GM12878 (cell line): ENCODE data around the gene PARPBP.

Source experiments
- EP300 ChIP-seq, 2 experiments: fragments of 150-350 bp in 1 of 2; IDR thresholded peaks; 2 replicates each; pipeline ENCODE4 v1.6.1; 2011 to 2012; ENCODE audit warnings: low read depth in 2 of 2, low read length in 2 of 2, borderline replicate concordance in 1 of 2, improper control_type of control experiment in 1 of 2, inconsistent platforms in 1 of 2; ENCODE audit not compliant: control insufficient read depth in 1 of 2
- JUNB ChIP-seq: IDR thresholded peaks from 2 replicates; pipeline ENCODE4 v1.6.1; 2016; ENCODE audit warnings: antibody characterized with exemption, mild to moderate bottlenecking
- POLR2A ChIP-seq: IDR thresholded peaks from 2 replicates; pipeline ENCODE4 v1.6.1; 2011; ENCODE audit warnings: low read depth, mild to moderate bottlenecking, low read length
- RAD51 ChIP-seq: fragments of 450-650 bp; IDR thresholded peaks from 2 replicates; pipeline ENCODE4 v1.6.1; 2016; ENCODE audit warnings: moderate library complexity, mild to moderate bottlenecking, inconsistent platforms
- TF ChIP-seq, protein P1 (sequence below), 3 experiments: IDR thresholded peaks in 2 of 3; conservative IDR thresholded peaks in 1 of 3; 2 replicates each; pipeline ENCODE4 v1.5.1; 2011; ENCODE audit warnings: low read depth in 3 of 3, low read length in 3 of 3, mild to moderate bottlenecking in 3 of 3, control low read depth in 2 of 3, moderate library complexity in 2 of 3, inconsistent platforms in 1 of 3, mixed read lengths in 1 of 3; ENCODE audit not compliant: control insufficient read depth in 2 of 3, insufficient read depth in 1 of 3; ENCODE audit errors: extremely low read depth in 1 of 3

DNA sequence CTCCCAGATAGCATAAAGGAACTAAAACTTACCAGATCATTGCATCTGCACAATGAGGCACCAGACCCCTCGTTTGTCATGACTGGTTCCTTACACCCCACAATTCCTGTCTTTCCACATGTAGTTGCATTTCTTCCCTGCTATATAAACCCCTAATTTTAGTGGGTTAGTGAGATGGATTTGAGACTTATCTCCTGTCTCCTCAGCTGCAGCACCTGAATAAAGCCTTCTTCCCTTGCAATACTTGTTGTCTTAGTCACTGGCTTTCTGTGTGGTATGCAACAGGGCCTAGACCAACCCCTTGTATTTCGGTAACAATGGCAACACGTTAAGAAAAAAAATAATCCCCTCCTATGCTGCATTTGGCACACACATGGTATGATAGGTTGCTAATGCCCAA lies 13.1 kb upstream of the PARPBP start:
- TF ChIP-seq POLR2A (no peak), EP300 (IDR thresholded peaks at IDR 0.05; ENCODE audit: borderline replicate concordance in 1 of 2, control insufficient read depth in 1 of 2, low read depth in 2 of 2, low read length in 2 of 2) (no peak), RAD51 (no peak), JUNB (no peak)
- TF ChIP-seq, protein P1, sequence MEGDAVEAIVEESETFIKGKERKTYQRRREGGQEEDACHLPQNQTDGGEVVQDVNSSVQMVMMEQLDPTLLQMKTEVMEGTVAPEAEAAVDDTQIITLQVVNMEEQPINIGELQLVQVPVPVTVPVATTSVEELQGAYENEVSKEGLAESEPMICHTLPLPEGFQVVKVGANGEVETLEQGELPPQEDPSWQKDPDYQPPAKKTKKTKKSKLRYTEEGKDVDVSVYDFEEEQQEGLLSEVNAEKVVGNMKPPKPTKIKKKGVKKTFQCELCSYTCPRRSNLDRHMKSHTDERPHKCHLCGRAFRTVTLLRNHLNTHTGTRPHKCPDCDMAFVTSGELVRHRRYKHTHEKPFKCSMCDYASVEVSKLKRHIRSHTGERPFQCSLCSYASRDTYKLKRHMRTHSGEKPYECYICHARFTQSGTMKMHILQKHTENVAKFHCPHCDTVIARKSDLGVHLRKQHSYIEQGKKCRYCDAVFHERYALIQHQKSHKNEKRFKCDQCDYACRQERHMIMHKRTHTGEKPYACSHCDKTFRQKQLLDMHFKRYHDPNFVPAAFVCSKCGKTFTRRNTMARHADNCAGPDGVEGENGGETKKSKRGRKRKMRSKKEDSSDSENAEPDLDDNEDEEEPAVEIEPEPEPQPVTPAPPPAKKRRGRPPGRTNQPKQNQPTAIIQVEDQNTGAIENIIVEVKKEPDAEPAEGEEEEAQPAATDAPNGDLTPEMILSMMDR (IDR thresholded peaks at IDR 0.05 in 2 of 3, conservative IDR thresholded peaks at IDR 0.05 in 1 of 3; ENCODE audit: control insufficient read depth in 2 of 3, extremely low read depth in 1 of 3, insufficient read depth in 1 of 3, low read depth in 3 of 3, low read length in 3 of 3): no peak
